Measurements from ENCODE around the gene DBF4. TPM values are rescaled to one million over a fixed set of nuclear protein-coding genes. Genes with fewer than 3 reads are reported as not detected.
A peak's percentile ranks its signal among the peaks of the same experiment; 100 is the strongest.
"Not testable (repeated sequence)": the region's sequence is repeated elsewhere in the genome, so short reads cannot be mapped to it uniquely, and the experiment has no call there.

DBF4 gene
- polyA plus RNA-seq, 2 donors, result 4.6 to 6.2 TPM

DNA sequence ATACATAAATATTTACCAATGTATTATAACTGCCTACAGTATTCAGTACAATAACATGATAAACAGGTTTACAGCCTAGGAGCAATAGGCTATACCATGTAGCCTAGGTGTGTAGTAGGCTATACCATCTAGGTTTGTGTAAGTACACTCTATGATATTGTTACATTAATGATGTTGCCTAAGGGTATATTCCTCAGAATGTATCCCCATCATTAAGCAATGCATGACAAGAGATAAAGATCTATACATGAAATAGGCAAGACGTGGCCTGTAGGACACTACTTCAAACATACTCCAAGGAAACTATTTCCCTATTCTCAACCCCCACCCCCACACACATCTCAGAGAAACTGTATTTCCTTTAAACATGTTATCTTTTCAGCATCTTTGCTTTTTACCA, 42.4 kb downstream of the DBF4 start:
- Histone ChIP-seq H3K4me1 (ENCODE audit: control insufficient read depth in 2 of 2, insufficient read depth in 2 of 2, low read length in 1 of 2) (no peaks in the 10 kb centered on the region), H3K9me3 (ENCODE audit: control insufficient read depth in 2 of 2, insufficient read depth in 1 of 2, low read depth in 1 of 2, low read length in 1 of 2) (no peaks in the 10 kb centered on the region), H3K27ac (ENCODE audit: low read depth in 2 of 2, low read length in 1 of 2) (no peak overlapping the region), H3K4me3 (ENCODE audit: low read depth in 1 of 2, low read length in 2 of 2) (no peak overlapping the region), H3K36me3 (ENCODE audit: control insufficient read depth in 2 of 2, insufficient read depth in 2 of 2, low read length in 1 of 2) (no peaks in the 10 kb centered on the region), H3K27me3 (ENCODE audit: control insufficient read depth in 1 of 2, insufficient read depth in 2 of 2, low read length in 2 of 2) (no peaks in the 10 kb centered on the region)
- WGBS, 2 donors, result 57 to 60% methylated on average over 1 of the region's 1 CpG

DNA sequence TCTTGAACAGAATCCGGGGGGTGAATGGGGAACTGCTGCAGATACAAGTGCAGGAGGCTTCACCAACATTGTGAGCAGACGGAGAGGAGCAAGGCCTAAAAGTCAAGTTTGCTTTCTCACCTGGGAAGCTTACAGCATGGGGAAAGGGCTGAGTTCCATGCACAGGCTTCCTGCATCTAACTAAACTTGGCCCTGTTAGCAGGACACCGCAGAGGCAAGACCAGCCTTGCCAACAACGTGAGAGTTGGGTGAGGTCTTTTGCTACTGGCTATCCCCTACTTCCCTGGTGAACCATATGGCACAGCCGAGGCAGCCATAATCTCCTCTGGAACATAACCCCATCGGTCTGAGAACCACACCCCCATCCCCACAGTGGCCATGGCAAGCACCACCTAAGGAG, 43.6 kb downstream of the DBF4 start:
- H3K27ac ChIP-seq (ENCODE audit: low read depth in 2 of 2, low read length in 1 of 2), result no peak overlapping the region
- no peak overlapping the region for H3K4me3 ChIP-seq (ENCODE audit: low read depth in 1 of 2, low read length in 2 of 2)
- no peaks in the 10 kb centered on the region for H3K36me3 ChIP-seq (ENCODE audit: control insufficient read depth in 2 of 2, insufficient read depth in 2 of 2, low read length in 1 of 2)
- no peaks in the 10 kb centered on the region for H3K4me1 ChIP-seq (ENCODE audit: control insufficient read depth in 2 of 2, insufficient read depth in 2 of 2, low read length in 1 of 2)
- no peaks in the 10 kb centered on the region for H3K27me3 ChIP-seq (ENCODE audit: control insufficient read depth in 1 of 2, insufficient read depth in 2 of 2, low read length in 2 of 2)
- H3K9me3 ChIP-seq (ENCODE audit: control insufficient read depth in 2 of 2, insufficient read depth in 1 of 2, low read depth in 1 of 2, low read length in 1 of 2), result no peaks in the 10 kb centered on the region
- WGBS, 2 donors, result 86 to 87% methylated on average over 6 of the region's 6 CpGs

DNA sequence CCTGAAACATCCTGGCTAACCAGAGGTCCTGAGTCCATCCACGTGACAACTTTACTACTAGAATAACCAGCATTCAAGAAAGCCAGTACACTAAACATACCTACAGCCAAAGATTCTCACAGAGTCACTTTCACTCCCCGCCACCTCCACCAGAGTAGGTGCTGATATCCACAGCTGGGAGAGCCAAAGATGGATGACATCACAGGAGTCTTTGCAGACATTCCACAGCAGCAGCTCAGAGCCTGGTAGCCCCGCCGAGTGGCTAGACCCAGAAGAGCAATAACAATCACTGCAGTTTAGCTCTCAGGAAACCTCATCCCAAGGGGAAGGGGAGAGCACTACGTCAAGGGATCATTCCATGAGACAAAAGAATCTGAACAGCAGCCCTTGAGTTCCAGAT, 44.3 kb downstream of the DBF4 start:
- H3K36me3 ChIP-seq (ENCODE audit: control insufficient read depth in 2 of 2, insufficient read depth in 2 of 2, low read length in 1 of 2), result no peaks in the 10 kb centered on the region
- no peaks in the 10 kb centered on the region for H3K4me1 ChIP-seq (ENCODE audit: control insufficient read depth in 2 of 2, insufficient read depth in 2 of 2, low read length in 1 of 2)
- no peaks in the 10 kb centered on the region for H3K9me3 ChIP-seq (ENCODE audit: control insufficient read depth in 2 of 2, insufficient read depth in 1 of 2, low read depth in 1 of 2, low read length in 1 of 2)
- WGBS, 2 donors, result 76 to 89% methylated on average over 5 of the region's 5 CpGs
- H3K27me3 ChIP-seq (ENCODE audit: control insufficient read depth in 1 of 2, insufficient read depth in 2 of 2, low read length in 2 of 2), result no peaks in the 10 kb centered on the region
- no peak overlapping the region for H3K4me3 ChIP-seq (ENCODE audit: low read depth in 1 of 2, low read length in 2 of 2)
- H3K27ac ChIP-seq (ENCODE audit: low read depth in 2 of 2, low read length in 1 of 2), result no peak overlapping the region

DNA sequence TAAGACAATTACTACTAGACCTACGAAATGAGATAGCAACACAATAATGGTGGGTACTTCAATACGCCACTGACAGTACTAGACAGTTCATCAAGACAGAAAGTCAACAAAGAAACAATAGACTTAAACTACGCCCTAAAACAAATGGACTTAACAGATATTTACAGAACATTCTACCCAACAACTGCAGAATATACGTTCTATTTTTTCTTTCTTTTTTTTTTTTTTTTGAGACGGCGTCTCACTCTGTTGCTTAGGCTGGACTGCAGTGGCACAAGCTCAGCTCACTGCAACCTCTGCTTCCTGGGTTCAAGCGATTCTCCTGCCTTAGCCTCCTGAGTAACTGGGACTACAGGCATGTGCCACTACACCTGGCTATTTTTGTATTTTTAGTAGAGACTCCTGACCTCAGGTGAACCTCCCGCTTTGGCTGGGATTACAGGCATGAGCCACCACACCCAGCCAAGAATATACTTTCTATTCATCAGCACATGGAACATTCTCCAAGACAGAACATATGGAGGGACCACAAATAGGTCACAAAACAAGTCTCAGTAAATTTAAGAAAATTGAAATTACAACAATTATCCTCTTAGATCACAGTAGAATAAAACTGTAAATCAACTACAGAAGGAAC, 46.6 kb downstream of the DBF4 start:
- not testable (repeated sequence) for H3K27ac ChIP-seq (ENCODE audit: low read depth in 2 of 2, low read length in 1 of 2); H3K4me1 ChIP-seq (ENCODE audit: control insufficient read depth in 2 of 2, insufficient read depth in 2 of 2, low read length in 1 of 2); H3K36me3 ChIP-seq (ENCODE audit: control insufficient read depth in 2 of 2, insufficient read depth in 2 of 2, low read length in 1 of 2); H3K27me3 ChIP-seq (ENCODE audit: control insufficient read depth in 1 of 2, insufficient read depth in 2 of 2, low read length in 2 of 2); H3K9me3 ChIP-seq (ENCODE audit: control insufficient read depth in 2 of 2, insufficient read depth in 1 of 2, low read depth in 1 of 2, low read length in 1 of 2); H3K4me3 ChIP-seq (ENCODE audit: low read depth in 1 of 2, low read length in 2 of 2)
- WGBS, 2 donors, result 91 to 95% methylated on average over 8 of the region's 8 CpGs

DNA sequence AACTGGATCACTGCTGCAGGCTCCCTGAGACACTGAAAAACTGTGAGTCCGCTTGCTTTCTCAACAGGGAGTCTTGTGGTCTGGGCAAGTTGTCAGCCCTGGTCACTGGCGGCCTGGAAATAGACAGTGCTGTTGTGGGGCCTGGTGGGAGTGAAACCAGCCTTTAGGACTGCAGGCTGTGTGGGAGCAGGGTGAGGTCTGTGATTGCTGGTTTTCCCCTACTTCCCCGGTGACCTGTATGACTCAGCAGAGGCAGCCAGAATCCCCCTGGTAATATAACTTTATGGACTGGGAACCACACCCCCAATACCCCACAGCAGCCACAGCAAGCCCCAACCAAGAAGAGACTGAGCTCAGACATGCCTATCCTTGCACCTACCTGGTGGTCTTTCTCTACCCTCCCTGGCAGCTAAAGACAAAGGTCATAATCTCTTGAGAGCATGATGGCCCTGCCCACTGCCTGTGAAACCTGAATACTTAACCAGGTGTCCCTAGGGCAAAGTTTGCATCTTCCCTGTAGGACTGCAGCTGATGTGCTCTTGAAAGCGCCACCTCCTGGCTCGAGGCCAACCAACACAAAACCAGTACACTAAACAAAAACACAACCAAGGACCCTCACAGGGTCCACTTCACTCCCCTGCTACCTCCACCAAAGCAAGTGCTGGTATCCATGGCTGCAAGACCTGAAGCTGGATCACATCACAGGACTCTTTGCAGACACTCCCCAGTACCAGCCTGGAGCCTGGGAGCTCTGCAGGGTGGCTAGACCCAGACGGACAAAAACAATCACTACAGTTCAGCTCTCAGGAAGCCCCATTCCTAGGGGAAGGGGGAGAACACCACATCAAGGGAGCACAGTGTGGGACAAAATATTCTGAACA, 50.5 kb downstream of the DBF4 start:
- WGBS, 2 donors, result 49 to 52% methylated on average over 6 of the region's 6 CpGs
- Histone ChIP-seq H3K27ac (ENCODE audit: low read depth in 2 of 2, low read length in 1 of 2) (no peak overlapping the region), H3K4me1 (ENCODE audit: control insufficient read depth in 2 of 2, insufficient read depth in 2 of 2, low read length in 1 of 2) (no peaks in the 10 kb centered on the region)

DNA sequence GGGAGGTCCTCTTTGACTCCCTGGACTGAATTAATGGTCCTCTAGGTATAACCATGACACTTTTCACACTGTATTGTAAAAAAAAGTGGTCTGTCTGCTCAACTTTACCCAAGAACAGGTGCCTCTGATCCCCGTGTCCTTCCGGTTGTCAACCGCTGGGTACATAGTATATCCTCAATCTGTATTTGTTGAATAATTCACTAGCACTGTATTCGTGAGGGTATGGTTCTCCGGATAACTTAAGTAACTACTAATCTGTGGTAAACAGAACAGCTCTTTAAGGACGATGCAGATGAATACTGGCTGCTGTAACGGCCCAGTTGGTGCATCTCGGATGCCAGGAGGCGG, 57.3 kb downstream of the DBF4 start:
- Histone ChIP-seq H3K36me3 (ENCODE audit: control insufficient read depth in 2 of 2, insufficient read depth in 2 of 2, low read length in 1 of 2) (no peaks in the 10 kb centered on the region), H3K27ac (ENCODE audit: low read depth in 2 of 2, low read length in 1 of 2) (no peak overlapping the region)
- 8 to 9% methylated on average over 9 of the region's 9 CpGs for WGBS, 2 donors

More for the DNA sequence above, 50.5 kb downstream of the DBF4 start:
- no peak overlapping the region for H3K4me3 ChIP-seq (ENCODE audit: low read depth in 1 of 2, low read length in 2 of 2)
- H3K27me3 ChIP-seq (ENCODE audit: control insufficient read depth in 1 of 2, insufficient read depth in 2 of 2, low read length in 2 of 2), result no peaks in the 10 kb centered on the region
- H3K9me3 ChIP-seq (ENCODE audit: control insufficient read depth in 2 of 2, insufficient read depth in 1 of 2, low read depth in 1 of 2, low read length in 1 of 2), result no peaks in the 10 kb centered on the region
- H3K36me3 ChIP-seq (ENCODE audit: control insufficient read depth in 2 of 2, insufficient read depth in 2 of 2, low read length in 1 of 2), result no peaks in the 10 kb centered on the region

DNA sequence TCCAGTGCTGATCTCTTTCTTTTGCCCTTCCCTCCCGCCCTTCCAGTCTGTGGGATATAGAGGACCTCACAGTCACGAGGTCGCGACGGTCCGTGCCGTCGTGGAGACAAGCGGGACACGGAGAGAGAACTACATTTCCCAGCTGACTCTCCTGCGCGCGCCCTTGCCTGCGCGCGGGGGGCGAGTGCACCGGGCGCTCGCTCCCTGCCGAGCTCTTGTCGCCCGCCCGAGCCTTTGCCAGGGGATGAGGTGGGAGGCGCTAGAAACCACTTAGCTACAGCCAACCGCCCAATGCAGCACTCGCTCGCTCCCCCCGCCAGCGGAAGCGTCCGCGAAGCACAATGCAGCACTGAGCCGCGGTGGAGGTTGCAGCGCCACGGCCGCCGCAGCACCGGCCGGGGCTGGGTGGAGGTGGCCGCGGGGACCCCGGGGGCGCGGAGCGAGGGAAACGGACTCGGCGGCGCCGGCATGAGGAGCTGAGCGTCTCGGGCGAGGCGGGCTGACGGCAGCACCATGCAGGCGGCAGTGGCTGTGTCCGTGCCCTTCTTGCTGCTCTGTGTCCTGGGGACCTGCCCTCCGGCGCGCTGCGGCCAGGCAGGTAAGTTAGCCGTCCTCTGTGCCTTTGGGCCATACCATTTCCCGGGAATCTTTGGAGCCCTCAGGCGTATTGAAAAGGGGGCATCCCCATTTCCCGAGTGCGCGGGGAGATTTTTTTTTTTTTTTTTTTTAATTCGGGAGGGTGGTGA, 57.8 kb downstream of the DBF4 start, which contains the start of gene ADAM22:
ADAM22 (plus strand) TSS at position 299 of the 746 bp plus-strand sequence; CDS start at position 514, 215 bp downstream.
- H3K9me3 ChIP-seq (ENCODE audit: control insufficient read depth in 2 of 2, insufficient read depth in 1 of 2, low read depth in 1 of 2, low read length in 1 of 2), result no peaks in the 10 kb centered on the region
- no peaks in the 10 kb centered on the region for H3K27me3 ChIP-seq (ENCODE audit: control insufficient read depth in 1 of 2, insufficient read depth in 2 of 2, low read length in 2 of 2)
- 0 to 1% methylated on average over 67 to 70 of the region's 70 CpGs for WGBS, 2 donors
- H3K4me3 ChIP-seq (ENCODE audit: low read depth in 1 of 2, low read length in 2 of 2), result peak within 1 kb of the TSS; percentile 58 to 67
- H3K27ac ChIP-seq (ENCODE audit: low read depth in 2 of 2, low read length in 1 of 2), result peak within 1 kb of the TSS in 1 of 2 donors; percentile 18
- H3K4me1 ChIP-seq (ENCODE audit: control insufficient read depth in 2 of 2, insufficient read depth in 2 of 2, low read length in 1 of 2), result peaks cover 3 to 13% of the 10 kb centered on the region in 2 donors
- H3K36me3 ChIP-seq (ENCODE audit: control insufficient read depth in 2 of 2, insufficient read depth in 2 of 2, low read length in 1 of 2), result no peaks in the 10 kb centered on the region

More for the DNA sequence above, 57.3 kb downstream of the DBF4 start:
- no peaks in the 10 kb centered on the region for H3K27me3 ChIP-seq (ENCODE audit: control insufficient read depth in 1 of 2, insufficient read depth in 2 of 2, low read length in 2 of 2)
- H3K4me3 ChIP-seq (ENCODE audit: low read depth in 1 of 2, low read length in 2 of 2), result peak overlapping the region; percentile 58 to 67
- H3K4me1 ChIP-seq (ENCODE audit: control insufficient read depth in 2 of 2, insufficient read depth in 2 of 2, low read length in 1 of 2), result peaks cover 3 to 13% of the 10 kb centered on the region in 2 donors
- no peaks in the 10 kb centered on the region for H3K9me3 ChIP-seq (ENCODE audit: control insufficient read depth in 2 of 2, insufficient read depth in 1 of 2, low read depth in 1 of 2, low read length in 1 of 2)

DNA sequence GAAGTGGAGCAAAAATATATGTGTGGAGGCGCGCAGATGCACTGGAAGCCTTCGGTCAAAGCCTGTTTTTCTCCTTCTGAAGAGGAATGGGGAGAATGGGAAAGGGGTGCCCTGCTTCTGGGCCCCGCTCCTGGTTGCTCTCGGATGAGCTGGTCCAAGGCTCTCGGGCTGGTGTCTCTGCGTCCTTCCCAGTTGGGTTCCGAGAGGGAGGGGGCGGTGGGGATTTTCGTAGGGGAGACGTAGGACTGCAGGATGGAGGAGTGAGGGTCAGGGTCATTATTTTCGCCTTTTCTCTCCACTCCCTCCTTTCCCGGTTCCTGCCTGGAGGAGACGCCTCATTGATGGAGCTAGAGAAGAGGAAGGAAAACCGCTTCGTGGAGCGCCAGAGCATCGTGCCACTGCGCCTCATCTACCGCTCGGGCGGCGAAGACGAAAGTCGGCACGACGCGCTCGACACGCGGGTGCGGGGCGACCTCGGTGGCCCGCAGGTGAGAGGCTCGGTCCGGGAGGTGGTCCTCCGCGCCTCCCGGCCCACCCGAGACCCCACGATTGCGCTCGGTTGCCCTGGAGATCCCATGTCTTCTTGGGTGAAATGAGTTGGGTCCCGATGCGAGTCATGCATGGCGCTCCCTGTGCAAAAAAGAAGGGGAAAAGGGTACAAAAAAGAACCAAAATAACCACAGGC, 58.5 kb downstream of the DBF4 start:
- H3K36me3 ChIP-seq (ENCODE audit: control insufficient read depth in 2 of 2, insufficient read depth in 2 of 2, low read length in 1 of 2), result no peaks in the 10 kb centered on the region
- no peaks in the 10 kb centered on the region for H3K27me3 ChIP-seq (ENCODE audit: control insufficient read depth in 1 of 2, insufficient read depth in 2 of 2, low read length in 2 of 2)
- peak overlapping the region; percentile 58 to 67 for H3K4me3 ChIP-seq (ENCODE audit: low read depth in 1 of 2, low read length in 2 of 2)
- peaks cover 3 to 13% of the 10 kb centered on the region in 2 donors for H3K4me1 ChIP-seq (ENCODE audit: control insufficient read depth in 2 of 2, insufficient read depth in 2 of 2, low read length in 1 of 2)
- 2 to 4% methylated on average over 46 to 47 of the region's 47 CpGs for WGBS, 2 donors
- no peak overlapping the region for H3K27ac ChIP-seq (ENCODE audit: low read depth in 2 of 2, low read length in 1 of 2)
- H3K9me3 ChIP-seq (ENCODE audit: control insufficient read depth in 2 of 2, insufficient read depth in 1 of 2, low read depth in 1 of 2, low read length in 1 of 2), result no peaks in the 10 kb centered on the region

DNA sequence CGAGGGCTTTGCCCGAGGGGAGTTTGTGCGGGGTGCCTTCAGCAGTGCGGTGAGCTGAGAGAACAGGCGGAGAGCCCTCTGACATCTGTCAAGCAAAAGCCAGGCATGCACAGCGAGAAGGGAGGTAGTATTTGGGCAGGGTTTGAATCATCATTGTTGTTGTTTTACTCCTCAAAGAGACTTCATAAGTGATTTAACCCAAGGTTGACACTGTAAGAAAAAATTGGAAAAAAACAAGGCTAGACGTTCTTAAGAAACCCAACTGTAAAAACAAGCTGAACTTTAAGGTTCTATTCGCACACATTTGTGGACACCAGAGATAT, 59.1 kb downstream of the DBF4 start:
- Histone ChIP-seq H3K4me1 (ENCODE audit: control insufficient read depth in 2 of 2, insufficient read depth in 2 of 2, low read length in 1 of 2) (peaks cover 3 to 13% of the 10 kb centered on the region in 2 donors), H3K36me3 (ENCODE audit: control insufficient read depth in 2 of 2, insufficient read depth in 2 of 2, low read length in 1 of 2) (no peaks in the 10 kb centered on the region), H3K27ac (ENCODE audit: low read depth in 2 of 2, low read length in 1 of 2) (no peak overlapping the region), H3K4me3 (ENCODE audit: low read depth in 1 of 2, low read length in 2 of 2) (peak overlapping the region in 1 of 2 donors; percentile 58), H3K9me3 (ENCODE audit: control insufficient read depth in 2 of 2, insufficient read depth in 1 of 2, low read depth in 1 of 2, low read length in 1 of 2) (no peaks in the 10 kb centered on the region), H3K27me3 (ENCODE audit: control insufficient read depth in 1 of 2, insufficient read depth in 2 of 2, low read length in 2 of 2) (no peaks in the 10 kb centered on the region)
- 38 to 48% methylated on average over 8 of the region's 8 CpGs for WGBS, 2 donors

Measured in esophagus (tissue), 2 donors.